HUES48 (cell line): ENCODE results near the gene E2F4.

ENCODE experiments used
- H3K27ac ChIP-seq: one replicate; pipeline ENCODE4 v1.7.0; 2013; ENCODE audit warnings: low read depth, low read length, inconsistent platforms
- H3K27me3 ChIP-seq: 2 replicates; pipeline ENCODE4 v1.6.1; 2013; ENCODE audit warnings: mild to moderate bottlenecking, low read length; ENCODE audit not compliant: control insufficient read depth, insufficient read depth
- H3K36me3 ChIP-seq: 2 replicates; pipeline ENCODE4 v1.6.1; 2013; ENCODE audit warnings: low read length; ENCODE audit not compliant: control insufficient read depth, insufficient read depth
- H3K4me1 ChIP-seq: 2 replicates; pipeline ENCODE4 v1.6.1; 2013; ENCODE audit warnings: mild to moderate bottlenecking, low read length; ENCODE audit not compliant: control insufficient read depth, insufficient read depth
- H3K4me3 ChIP-seq: 2 replicates; pipeline ENCODE4 v1.5.1; 2013; ENCODE audit warnings: mild to moderate bottlenecking, low read depth, low read length
- H3K9ac ChIP-seq: 2 replicates; pipeline ENCODE4 v1.6.1; 2013; ENCODE audit warnings: mild to moderate bottlenecking, low read depth, low read length, moderate library complexity
- H3K9me3 ChIP-seq: 2 replicates; pipeline ENCODE4 v1.6.1; 2013; ENCODE audit warnings: low read length; ENCODE audit not compliant: control insufficient read depth, insufficient read depth

E2F4 gene

DNA sequence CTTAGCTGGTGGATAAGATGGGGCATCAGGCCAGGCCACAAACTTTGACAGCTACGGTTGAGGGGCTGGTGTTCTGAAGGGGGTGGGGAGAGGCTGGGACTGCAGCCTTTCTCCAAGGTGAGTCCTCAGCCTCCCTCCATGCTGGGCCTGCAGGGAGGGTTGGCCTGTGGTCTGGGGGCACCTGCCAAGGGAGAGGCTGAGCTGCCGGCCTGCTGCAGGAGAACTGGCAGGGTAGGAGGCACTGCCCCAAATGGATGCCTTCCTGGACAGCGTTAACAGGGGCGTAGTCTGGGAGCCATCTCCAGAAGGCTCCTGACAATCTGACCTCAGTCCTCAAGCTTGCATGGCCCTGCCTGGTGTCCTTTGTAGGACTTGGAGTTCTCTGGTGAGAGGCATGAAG, 12.1 kb downstream of the E2F4 start:
- no peaks in the 10 kb centered on the region for H3K27me3 ChIP-seq
- peaks cover 5% of the 10 kb centered on the region; the same call in 1 of the 2 replicates for H3K4me1 ChIP-seq
- no peak overlapping the region for H3K4me3 ChIP-seq
- H3K36me3 ChIP-seq = peaks cover 12% of the 10 kb centered on the region; the same call in 1 of the 2 replicates
- H3K27ac ChIP-seq = no peak overlapping the region
- no peaks in the 10 kb centered on the region for H3K9me3 ChIP-seq
- H3K9ac ChIP-seq = no peak overlapping the region

- Histone ChIP-seq H3K27me3 (no peaks in the 10 kb centered on the region), H3K4me1 (peaks cover 5% of the 10 kb centered on the region; the same call in 1 of the 2 replicates)
Measured at GRCh38 chr16:67206129-67206837, 14.3 kb downstream of the E2F4 start.

DNA sequence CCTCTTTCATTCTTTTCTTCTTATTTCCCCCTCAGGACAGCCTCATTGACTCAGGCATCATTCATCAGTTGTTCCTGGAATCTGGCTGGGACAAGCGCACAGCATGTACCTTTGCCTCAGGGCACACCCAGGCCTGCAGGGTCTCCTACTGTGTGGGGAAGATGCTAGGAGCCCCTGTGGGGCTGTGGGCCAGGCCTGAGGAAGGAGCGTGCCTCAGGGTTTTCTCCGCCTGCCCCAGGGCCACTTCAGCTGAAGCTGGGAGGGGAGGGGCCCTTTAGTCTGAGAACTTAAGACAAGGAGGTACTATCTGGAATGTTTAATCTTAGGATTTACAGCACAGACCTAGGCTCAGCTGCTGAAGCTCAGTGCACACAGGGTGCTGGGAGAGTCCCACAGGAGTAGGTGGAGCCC, 14.9 kb downstream of the E2F4 start:
- Histone ChIP-seq H3K9me3 (no peaks in the 10 kb centered on the region), H3K27ac (no peak overlapping the region), H3K27me3 (peaks cover 5% of the 10 kb centered on the region), H3K36me3 (peaks cover 6% of the 10 kb centered on the region; the same call in 1 of the 2 replicates), H3K4me1 (peaks cover 5% of the 10 kb centered on the region; the same call in 1 of the 2 replicates), H3K4me3 (no peak overlapping the region), H3K9ac (no peak overlapping the region)

More at GRCh38 chr16:67206129-67206837, 14.3 kb downstream of the E2F4 start:
- H3K36me3 ChIP-seq = peaks cover 11% of the 10 kb centered on the region; the same call in 1 of the 2 replicates
- H3K9me3 ChIP-seq = no peaks in the 10 kb centered on the region
- H3K27ac ChIP-seq = no peak overlapping the region
- H3K4me3 ChIP-seq = no peak overlapping the region
- no peak overlapping the region for H3K9ac ChIP-seq

GRCh38 chr16:67207249-67208091, 15.5 kb downstream of the E2F4 start:
- Histone ChIP-seq H3K4me3 (no peak overlapping the region), H3K9ac (no peak overlapping the region), H3K36me3 (0 out of 2 replicates have a peak, but pooled peaks cover 3% of the 10 kb centered on the region), H3K27me3 (peaks cover 5% of the 10 kb centered on the region), H3K9me3 (no peaks in the 10 kb centered on the region), H3K27ac (no peak overlapping the region), H3K4me1 (peaks cover 5% of the 10 kb centered on the region; the same call in 1 of the 2 replicates)

GRCh38 chr16:67208154-67208896, 16.4 kb downstream of the E2F4 start:
- Histone ChIP-seq H3K9ac (no peak overlapping the region), H3K9me3 (no peaks in the 10 kb centered on the region), H3K27me3 (peaks cover 8% of the 10 kb centered on the region), H3K4me3 (no peak overlapping the region), H3K36me3 (no peaks in the 10 kb centered on the region), H3K27ac (no peak overlapping the region), H3K4me1 (peaks cover 5% of the 10 kb centered on the region; the same call in 1 of the 2 replicates)

DNA sequence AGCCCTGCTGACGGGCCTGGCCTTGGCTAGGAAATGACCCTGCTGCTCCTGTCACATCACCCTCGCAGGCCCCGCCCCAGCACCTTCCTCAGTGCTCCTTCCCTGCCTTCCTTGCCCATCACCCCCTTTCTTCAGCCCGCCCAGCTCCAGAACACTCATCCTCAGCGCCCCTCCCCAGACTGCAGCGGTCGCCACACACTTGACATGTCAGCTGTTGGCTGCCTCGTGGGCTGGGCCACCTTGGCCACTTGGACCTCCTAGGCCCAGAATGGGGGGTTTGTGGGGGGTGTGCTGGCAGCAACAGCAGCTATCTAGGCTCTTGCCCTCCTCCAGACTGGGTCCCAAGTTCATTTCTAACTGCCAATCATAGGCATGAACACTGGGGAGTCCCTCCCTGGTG, 17.6 kb downstream of the E2F4 start:
- H3K9me3 ChIP-seq = no peaks in the 10 kb centered on the region
- H3K36me3 ChIP-seq = no peaks in the 10 kb centered on the region
- peaks cover 5% of the 10 kb centered on the region; the same call in 1 of the 2 replicates for H3K4me1 ChIP-seq
- no peak overlapping the region for H3K4me3 ChIP-seq
- H3K27ac ChIP-seq = no peak overlapping the region
- peaks cover 8% of the 10 kb centered on the region for H3K27me3 ChIP-seq
- H3K9ac ChIP-seq = no peak overlapping the region

- Histone ChIP-seq H3K27ac (no peak overlapping the region), H3K4me1 (peaks cover 5% of the 10 kb centered on the region; the same call in 1 of the 2 replicates), H3K36me3 (no peaks in the 10 kb centered on the region), H3K4me3 (no peak overlapping the region), H3K27me3 (peaks cover 8% of the 10 kb centered on the region), H3K9ac (no peak overlapping the region), H3K9me3 (no peaks in the 10 kb centered on the region)
Measured at GRCh38 chr16:67210069-67210937, 18.3 kb downstream of the E2F4 start.

DNA sequence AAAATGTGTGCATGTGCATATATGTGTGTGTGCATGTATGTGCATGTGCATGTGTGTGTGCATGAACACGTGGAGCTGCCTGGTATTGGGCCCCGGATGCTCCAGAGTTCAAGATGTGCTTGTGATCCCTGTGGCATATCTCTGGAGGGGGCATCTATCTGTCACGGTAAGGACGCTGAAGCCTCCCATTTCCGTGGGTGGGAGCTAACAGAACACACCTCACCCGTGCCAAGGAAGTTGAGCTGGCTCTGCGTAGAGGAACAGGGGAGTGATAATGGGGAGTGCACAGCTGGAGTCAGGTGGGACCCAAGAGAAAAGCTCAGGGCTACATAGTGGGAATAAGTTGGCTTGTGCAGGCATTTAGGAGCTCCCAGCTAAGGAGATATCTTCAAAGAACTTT, 19.7 kb downstream of the E2F4 start:
- H3K4me1 ChIP-seq = peaks cover 5% of the 10 kb centered on the region; the same call in 1 of the 2 replicates
- H3K27me3 ChIP-seq = peaks cover 8% of the 10 kb centered on the region
- no peaks in the 10 kb centered on the region for H3K36me3 ChIP-seq
- no peak overlapping the region for H3K9ac ChIP-seq
- H3K27ac ChIP-seq = no peak overlapping the region
- H3K9me3 ChIP-seq = no peaks in the 10 kb centered on the region
- no peak overlapping the region for H3K4me3 ChIP-seq

DNA sequence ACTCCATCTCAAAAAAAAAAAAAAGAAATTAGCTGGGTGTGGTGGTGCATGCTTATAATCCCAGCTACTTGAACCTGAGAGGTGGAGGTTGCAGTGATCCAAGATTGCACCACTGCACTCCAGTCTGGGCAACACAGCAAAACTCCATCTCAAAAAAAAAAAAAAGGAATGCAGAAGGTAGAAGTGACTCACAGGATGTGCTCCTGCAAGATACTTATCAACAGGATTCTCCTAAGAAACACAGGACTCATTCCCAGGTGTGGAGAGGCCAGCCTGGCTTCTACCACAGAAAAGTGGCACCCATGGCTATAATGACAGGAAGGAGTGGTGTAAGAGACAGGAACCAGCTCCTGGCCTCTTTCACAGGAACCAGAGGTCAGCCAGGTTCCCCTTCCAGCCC, 20.8 kb downstream of the E2F4 start:
- peaks cover 8% of the 10 kb centered on the region for H3K27me3 ChIP-seq
- H3K36me3 ChIP-seq = no peaks in the 10 kb centered on the region
- no peak overlapping the region for H3K27ac ChIP-seq
- no peaks in the 10 kb centered on the region for H3K4me1 ChIP-seq
- no peak overlapping the region for H3K4me3 ChIP-seq
- H3K9ac ChIP-seq = no peak overlapping the region
- no peaks in the 10 kb centered on the region for H3K9me3 ChIP-seq
